ENCODE results near the gene CACNG1.
"Not testable (repeated sequence)": the region's sequence is repeated elsewhere in the genome, so short reads cannot be mapped to it uniquely, and the experiment has no call there.

The CACNG1 gene

DNA sequence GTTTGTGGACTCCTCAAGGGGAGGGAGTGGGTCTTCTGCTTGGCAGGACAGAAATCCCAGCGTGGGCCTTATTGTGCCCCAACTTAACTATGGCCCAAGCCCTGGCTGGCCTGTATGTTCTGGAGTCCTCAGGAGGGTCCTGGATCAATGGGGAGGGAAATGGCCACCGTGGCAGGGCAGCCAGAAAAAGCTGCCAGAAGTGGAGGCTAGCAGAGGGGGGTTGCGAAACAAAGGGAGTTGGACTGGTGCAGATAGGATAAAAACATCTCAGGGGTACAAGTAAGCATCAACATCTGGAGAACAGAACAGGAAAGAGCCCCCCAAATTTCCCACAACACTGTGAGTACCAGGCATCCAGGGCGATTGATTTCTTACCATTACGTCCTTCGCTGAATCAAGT, 3.7 kb upstream of the CACNG1 start:
- Histone ChIP-seq H3K4me3 (ENCODE audit: severe bottlenecking) (no peak overlapping the region), H3K4me1 (ENCODE audit: insufficient read depth, poor library complexity, severe bottlenecking) (no peaks in the 10 kb centered on the region), H3K36me3 (ENCODE audit: low read depth) (no peaks in the 10 kb centered on the region), H3K27me3 (ENCODE audit: insufficient read depth, poor library complexity, severe bottlenecking) (no peaks in the 10 kb centered on the region), H3K27ac (ENCODE audit: poor library complexity, severe bottlenecking) (no peak overlapping the region), H3K9me3 (ENCODE audit: severe bottlenecking) (no peaks in the 10 kb centered on the region)
- TF ChIP-seq, protein P1, sequence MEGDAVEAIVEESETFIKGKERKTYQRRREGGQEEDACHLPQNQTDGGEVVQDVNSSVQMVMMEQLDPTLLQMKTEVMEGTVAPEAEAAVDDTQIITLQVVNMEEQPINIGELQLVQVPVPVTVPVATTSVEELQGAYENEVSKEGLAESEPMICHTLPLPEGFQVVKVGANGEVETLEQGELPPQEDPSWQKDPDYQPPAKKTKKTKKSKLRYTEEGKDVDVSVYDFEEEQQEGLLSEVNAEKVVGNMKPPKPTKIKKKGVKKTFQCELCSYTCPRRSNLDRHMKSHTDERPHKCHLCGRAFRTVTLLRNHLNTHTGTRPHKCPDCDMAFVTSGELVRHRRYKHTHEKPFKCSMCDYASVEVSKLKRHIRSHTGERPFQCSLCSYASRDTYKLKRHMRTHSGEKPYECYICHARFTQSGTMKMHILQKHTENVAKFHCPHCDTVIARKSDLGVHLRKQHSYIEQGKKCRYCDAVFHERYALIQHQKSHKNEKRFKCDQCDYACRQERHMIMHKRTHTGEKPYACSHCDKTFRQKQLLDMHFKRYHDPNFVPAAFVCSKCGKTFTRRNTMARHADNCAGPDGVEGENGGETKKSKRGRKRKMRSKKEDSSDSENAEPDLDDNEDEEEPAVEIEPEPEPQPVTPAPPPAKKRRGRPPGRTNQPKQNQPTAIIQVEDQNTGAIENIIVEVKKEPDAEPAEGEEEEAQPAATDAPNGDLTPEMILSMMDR (IDR thresholded peaks at IDR 0.05; ENCODE audit: poor library complexity, severe bottlenecking) = no peak
- no peak for DNase-seq (ENCODE audit: low spot score)
- no peak for ATAC-seq (ENCODE audit: low read depth)

DNA sequence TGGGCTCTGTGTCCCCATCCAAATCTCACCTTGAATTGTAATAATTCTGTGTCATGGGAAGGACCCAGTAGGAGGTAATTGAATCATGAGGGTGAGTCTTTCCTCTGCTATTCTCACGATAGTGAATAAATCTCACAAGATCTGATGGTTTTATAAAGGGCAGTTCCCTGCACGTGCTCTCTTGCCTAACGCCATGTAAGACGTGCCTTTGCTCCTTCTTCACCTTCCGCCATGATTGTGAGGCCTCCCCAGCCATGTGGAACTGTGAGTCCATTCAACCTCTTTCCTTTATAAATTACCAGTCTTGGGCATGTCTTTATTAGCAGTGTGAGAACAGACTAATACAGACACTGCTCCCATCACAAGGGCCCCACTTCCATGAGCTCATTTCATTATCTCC, 3.2 kb upstream of the CACNG1 start:
- not testable (repeated sequence) for DNase-seq (ENCODE audit: low spot score); ATAC-seq (ENCODE audit: low read depth); H3K27ac ChIP-seq (ENCODE audit: poor library complexity, severe bottlenecking); H3K4me1 ChIP-seq (ENCODE audit: insufficient read depth, poor library complexity, severe bottlenecking); H3K36me3 ChIP-seq (ENCODE audit: low read depth); H3K27me3 ChIP-seq (ENCODE audit: insufficient read depth, poor library complexity, severe bottlenecking); H3K4me3 ChIP-seq (ENCODE audit: severe bottlenecking); H3K9me3 ChIP-seq (ENCODE audit: severe bottlenecking)

DNA sequence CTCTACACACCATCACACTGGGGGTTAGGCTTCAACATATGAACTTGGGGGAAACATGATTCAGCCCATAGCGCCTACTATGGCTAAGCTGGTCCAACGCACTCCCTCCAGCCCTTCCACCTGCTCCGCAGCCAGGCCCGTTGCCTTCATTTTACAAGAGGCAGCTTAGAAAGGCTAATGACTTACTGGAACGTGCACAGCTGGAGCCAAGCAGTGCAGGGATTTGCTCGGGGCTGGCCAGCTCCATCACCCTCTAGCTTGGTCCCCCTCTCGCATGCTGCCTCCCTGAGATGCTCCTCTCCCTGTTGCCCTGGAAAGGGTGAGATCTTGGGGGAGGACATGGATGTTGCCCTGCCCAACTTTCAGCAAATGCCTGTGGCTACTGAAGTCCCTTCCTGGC, 2.8 kb upstream of the CACNG1 start:
- H3K4me3 ChIP-seq (ENCODE audit: severe bottlenecking) = no peak overlapping the region
- no peak overlapping the region for H3K27ac ChIP-seq (ENCODE audit: poor library complexity, severe bottlenecking)
- no peak for ATAC-seq (ENCODE audit: low read depth)
- no peaks in the 10 kb centered on the region for H3K4me1 ChIP-seq (ENCODE audit: insufficient read depth, poor library complexity, severe bottlenecking)
- no peaks in the 10 kb centered on the region for H3K27me3 ChIP-seq (ENCODE audit: insufficient read depth, poor library complexity, severe bottlenecking)
- H3K36me3 ChIP-seq (ENCODE audit: low read depth) = no peaks in the 10 kb centered on the region
- TF ChIP-seq, protein P1 (IDR thresholded peaks at IDR 0.05; ENCODE audit: poor library complexity, severe bottlenecking) = no peak
- no peaks in the 10 kb centered on the region for H3K9me3 ChIP-seq (ENCODE audit: severe bottlenecking)
- DNase-seq (ENCODE audit: low spot score) = no peak

DNA sequence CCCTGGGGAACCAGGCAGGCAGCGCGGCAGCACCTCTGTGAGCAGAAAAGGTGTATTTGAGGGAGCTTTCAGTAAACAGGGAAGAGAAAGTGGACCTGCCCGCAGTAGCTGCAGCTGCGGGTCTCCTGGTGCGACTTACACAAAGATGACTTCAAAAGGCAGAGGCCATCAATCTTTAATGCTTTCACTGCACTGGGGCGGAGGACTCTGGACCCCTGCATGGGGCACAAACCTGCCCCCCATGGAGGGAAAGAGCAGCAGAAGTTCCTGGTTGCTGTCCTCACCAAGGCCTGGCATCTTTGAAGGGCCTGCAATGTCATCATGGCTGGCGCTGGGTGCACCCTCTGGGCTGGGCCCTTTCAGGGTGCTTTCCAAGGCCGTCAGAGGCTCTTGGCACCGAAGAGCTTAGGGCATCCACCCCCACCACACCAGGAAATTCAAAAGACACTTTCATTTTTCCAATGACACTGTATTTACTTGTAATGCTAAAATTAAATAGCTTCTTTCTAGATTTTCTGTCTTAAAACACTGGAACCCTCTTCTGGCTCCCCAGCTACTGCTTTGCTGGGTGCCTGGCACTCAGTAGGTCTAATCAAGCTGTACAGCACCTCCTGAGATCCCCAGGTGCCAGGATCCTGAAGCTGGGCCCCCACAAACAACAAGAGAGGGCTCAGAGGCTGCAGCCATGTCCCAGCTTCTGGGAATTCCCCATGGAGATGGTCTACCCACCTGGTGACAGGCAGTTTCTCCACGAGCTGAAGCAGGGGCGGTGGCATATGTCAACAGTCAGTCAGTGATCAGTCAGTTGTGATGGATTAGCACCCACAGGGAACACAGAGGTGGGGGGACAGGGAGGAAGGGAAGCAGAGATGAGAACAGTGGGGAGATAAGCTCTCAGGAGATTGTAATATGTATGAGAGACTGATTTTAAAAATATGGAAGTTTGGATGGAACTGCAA, 2.1 kb upstream of the CACNG1 start:
- Histone ChIP-seq H3K27me3 (ENCODE audit: insufficient read depth, poor library complexity, severe bottlenecking) (no peaks in the 10 kb centered on the region), H3K27ac (ENCODE audit: poor library complexity, severe bottlenecking) (no peak overlapping the region), H3K4me3 (ENCODE audit: severe bottlenecking) (no peak overlapping the region), H3K4me1 (ENCODE audit: insufficient read depth, poor library complexity, severe bottlenecking) (no peaks in the 10 kb centered on the region), H3K36me3 (ENCODE audit: low read depth) (no peaks in the 10 kb centered on the region), H3K9me3 (ENCODE audit: severe bottlenecking) (no peaks in the 10 kb centered on the region)
- no peak for DNase-seq (ENCODE audit: low spot score)
- ATAC-seq (ENCODE audit: low read depth) = no peak
- TF ChIP-seq, protein P1 (IDR thresholded peaks at IDR 0.05; ENCODE audit: poor library complexity, severe bottlenecking) = no peak

DNA sequence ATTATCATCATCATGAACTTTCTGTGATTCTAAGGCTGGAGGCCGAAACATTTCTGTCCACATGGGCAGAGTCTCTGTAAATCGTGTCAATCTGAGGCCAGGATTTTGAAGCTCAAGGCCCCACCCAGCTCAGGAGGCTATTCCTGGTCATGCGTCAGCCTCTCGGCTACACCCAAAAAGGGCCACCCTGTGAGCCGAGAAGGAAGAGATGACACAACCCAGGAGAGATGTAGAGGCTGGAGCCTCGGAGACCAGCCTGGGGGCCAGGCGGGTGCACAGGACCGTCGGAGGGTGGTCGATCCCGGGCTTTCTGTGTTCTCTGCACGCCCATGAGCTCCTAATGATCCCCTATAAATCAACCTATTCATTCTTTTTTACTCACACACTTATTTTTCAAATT, 1.1 kb upstream of the CACNG1 start:
- Histone ChIP-seq H3K4me3 (ENCODE audit: severe bottlenecking) (no peak overlapping the region), H3K27ac (ENCODE audit: poor library complexity, severe bottlenecking) (no peak overlapping the region), H3K4me1 (ENCODE audit: insufficient read depth, poor library complexity, severe bottlenecking) (no peaks in the 10 kb centered on the region), H3K36me3 (ENCODE audit: low read depth) (no peaks in the 10 kb centered on the region), H3K27me3 (ENCODE audit: insufficient read depth, poor library complexity, severe bottlenecking) (no peaks in the 10 kb centered on the region), H3K9me3 (ENCODE audit: severe bottlenecking) (no peaks in the 10 kb centered on the region)
- no peak for ATAC-seq (ENCODE audit: low read depth)
- TF ChIP-seq, protein P1 (IDR thresholded peaks at IDR 0.05; ENCODE audit: poor library complexity, severe bottlenecking) = no peak
- DNase-seq (ENCODE audit: low spot score) = no peak
